Measurements from ENCODE around the gene MGMT.

The MGMT gene

GRCh38 chr10:129717816-129718547 is 250.9 kb downstream of the MGMT start:
- DNase-seq = no peak

GRCh38 chr10:129718548-129719414 is 251.7 kb downstream of the MGMT start:
- DNase-seq = no peak

DNA sequence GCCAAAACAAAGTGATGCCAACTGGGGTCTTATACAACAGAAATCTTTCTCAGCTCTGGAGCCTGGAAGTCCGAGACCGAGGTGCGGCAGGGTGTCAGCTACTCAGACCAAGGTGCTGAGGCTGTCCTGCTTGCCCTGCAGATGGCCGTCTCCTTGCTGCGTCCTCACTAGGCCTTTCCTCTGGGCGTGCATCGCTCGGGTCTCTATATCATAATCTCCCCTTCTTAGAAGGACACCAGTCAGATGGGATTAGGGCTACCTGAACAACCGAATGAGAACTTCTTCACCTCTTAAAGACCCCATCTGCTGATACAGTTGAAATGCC is 252.3 kb downstream of the MGMT start:
- no peak for DNase-seq

DNA sequence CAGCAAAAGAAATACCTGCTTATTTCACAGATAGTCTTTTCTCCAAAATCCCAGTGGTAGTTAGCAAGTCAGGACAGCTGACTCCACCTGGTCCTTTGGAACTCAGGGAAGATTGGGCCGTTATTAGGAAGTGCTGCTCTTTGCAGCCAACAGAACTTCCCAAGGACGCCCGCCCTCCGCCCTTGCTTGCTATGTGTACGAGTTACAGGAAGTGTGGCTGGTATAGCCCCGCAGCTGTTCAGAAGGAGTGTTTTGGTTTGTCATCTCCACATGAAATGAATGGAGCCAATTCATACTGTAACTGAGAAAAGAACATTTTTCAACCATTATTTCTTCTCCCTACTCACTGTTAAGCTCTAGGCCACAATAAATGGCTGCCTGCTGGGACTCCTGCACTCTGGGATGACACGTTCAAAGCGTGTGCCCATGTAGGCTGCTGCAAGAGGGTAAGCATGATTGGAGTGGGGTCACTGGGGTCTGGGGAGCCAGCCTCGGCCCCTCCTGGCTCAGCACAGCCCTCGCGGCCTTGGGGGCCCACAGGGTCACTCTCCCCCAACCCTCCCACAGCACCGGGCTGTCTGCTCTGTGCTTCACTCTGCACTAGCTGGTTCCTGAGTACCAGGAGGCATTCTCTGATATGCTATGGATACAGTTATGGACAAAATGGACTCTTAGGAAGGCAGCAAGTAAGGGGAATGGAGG is 253.0 kb downstream of the MGMT start:
- no peak for DNase-seq

DNA sequence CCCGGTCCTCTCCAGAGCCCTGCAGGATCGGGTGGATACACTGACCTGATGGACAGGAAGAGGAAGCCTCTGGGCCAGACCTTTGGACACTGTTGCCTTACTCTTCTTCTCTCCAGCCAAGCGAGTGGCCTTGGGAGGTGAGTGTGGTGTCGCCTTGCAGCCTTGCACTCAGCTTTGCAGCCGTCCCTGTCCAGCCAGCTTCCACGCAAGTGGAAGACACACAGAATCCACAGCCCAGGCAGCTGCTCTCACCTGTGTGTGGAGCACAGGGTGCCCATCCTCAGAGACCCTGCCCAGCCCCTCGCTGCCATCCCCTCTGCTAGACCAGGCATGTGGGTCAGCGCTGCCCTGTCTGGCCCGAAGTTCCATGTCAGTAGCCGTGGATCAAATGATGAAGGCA is 258.0 kb downstream of the MGMT start:
- no peak for DNase-seq

DNA sequence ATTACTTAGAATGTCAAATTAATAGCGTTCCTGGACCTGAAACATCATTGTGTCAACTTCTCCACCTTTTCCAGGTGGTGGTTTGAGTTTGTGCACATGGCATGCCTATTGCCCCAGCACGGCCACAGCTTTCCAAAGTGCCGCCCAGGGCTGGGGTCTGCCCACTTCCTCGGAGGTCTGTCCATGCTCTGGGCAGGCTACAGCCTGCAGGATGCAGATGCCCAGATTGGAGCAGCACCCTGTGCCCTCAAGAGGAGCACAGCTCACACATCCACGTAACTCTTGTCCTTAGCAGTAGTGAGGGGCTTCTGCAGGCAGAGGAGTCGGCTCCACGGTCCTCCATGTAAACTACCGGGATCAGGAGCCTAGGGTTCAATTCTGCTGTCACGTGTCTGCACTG is 258.4 kb downstream of the MGMT start:
- DNase-seq = no peak

DNA sequence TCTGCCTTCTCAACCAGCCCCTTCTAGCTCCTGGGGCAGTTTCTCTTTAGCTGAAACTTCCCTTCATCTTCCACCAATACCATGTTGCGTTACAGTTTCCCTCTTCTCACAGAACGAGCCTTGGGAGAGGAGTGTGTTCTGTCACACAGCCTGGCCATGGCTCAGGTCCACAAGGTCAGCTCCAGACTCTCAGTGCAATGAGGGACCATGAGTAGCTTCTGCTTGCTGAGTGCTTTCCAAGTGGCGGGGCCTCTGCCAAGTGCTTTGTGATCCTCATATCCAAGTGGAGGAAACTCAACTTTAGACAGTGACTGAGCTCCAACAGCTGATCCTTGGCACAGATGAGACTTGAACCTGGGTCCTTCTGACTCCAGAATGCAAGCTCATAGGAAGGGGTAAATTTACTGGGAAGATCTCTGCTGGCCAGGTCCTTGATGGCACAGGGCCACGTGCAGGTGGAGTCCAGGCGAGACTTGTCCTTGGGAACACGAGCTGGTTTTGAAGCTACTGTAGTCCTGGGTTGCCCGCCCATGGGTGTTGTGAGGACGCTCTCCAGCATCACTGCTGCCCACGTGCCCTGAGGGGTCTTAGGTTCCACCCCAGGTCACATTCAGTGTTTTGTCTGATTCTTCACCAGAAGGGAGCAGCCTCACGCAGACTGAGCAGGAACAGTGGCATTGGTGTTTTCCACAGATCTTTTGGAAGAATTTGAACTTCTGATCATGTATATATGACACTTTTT is 259.0 kb downstream of the MGMT start:
- no peak for DNase-seq

- no peak for DNase-seq
Measured at GRCh38 chr10:129727071-129727470, 260.0 kb downstream of the MGMT start.

- DNase-seq = no peak
Measured at GRCh38 chr10:129727495-129727894, 260.5 kb downstream of the MGMT start.

DNA sequence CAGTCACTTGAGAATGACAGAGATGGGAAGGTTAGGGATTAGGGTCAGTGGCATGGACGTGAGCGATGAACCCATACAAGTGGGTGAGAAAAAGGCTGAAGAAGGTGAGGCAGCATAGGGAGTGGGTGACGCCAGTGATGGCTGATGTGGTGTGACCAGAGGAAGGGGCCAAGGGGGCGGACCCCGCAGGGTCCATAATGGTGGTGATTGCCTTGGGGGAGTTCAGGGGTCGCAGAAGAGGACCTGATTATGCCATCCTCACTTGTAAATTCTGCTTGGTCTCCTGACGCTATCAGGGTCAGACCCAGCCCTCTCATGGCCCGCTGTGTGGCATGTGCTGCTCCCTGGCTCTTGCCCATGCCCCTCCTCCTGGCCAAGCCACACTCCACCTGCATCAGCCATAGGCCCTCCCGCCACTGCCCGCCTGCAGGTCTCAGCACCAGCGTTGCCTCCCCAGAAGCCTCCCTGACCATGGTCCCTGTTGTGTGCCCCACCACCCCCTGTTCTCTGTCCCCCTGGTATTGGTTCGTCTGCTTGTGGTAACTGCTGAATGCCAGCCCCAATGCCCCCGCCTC is 261.3 kb downstream of the MGMT start:
- no peak for DNase-seq

DNA sequence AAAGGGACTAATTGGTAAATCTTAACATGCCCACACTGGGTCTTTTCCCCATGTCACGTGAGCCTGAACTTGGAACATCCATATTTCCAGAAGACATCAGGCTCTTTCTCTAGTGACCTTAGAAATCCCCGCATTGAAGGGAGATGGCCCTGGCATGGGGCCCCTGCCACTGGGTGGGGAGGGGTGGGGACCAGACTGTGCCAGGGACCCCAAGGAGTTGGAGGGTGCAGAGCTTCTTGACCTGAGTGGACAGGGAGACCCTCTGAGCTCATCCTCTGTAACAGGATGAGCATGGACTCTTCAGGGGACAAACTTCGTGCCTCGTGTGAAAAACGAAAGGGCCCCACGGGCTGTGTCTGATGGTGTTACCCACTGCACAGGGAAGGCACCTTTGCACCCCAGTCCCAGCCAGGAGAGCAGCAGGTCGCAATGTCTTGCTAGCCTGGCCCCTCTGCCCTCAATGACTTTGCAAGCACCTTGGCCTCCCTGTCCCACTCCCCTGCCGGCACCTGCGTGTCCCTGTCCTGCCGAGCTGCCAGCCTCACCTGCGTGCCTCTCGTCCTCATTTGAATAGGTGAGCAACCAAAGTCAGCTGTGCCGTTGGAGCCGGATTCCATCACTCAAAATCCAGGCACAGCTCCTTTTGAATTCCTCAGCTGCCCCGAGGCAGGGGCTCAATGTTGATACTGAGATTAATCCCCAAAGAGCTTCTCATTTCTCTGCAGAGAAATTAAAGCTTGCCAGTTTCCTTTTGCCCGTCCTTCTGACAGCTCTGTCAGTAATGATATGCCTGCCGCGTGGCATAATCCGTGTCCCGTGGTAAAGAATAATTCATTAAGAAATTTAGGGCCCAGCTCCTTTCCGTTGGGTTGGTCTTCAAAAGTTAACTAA is 262.1 kb downstream of the MGMT start:
- DNase-seq = no peak

DNA sequence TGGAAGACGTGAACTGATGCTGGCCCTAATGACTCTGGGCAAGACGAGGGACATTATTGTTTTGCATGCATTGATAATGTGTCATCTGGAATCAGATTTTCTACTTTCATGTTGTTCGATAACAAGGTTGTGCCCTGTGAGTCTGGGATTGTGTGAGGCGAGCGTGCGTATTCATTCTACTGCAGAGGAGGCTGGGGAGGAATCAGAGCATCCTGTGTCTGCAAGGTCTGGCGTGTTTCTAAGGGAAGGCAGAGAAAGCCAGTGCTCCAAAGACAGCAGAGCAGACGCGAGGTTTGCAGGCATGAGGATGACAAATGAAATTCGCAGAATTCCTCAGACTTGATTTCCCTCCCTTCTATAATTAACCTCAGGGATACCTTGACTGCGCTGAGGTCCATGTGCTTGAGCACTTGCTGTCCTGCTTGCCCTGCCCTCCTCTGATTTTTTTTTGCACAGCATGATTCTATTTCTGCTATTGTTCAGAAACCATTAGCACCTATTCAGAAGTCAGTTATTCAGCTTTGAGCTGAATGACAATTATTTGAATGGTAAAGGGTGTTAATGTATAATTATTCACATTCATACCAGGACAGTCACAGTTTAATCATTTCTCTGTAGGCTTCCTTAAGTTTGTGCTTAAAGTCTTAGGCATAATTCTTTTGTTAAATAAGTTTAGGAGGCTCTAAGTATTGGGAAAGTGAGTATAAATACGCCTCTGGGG is 263.4 kb downstream of the MGMT start:
- no peak for DNase-seq

DNA sequence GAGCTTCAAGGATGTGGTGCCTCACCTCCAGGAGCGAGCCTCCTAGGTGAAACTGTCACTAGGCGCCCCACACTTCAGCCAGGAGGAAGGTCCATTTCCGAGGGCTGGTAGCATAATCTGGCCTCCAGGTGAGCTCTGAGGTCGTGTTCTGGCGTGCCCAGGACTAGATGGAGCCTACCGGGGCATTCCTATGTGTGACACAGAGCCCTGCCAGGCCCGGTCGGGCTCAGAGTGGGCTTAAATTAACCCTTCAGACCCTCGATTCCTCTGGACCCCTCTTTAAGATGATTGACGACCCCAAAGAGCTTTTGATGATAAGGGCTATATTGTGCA is 263.9 kb downstream of the MGMT start:
- DNase-seq = no peak

DNA sequence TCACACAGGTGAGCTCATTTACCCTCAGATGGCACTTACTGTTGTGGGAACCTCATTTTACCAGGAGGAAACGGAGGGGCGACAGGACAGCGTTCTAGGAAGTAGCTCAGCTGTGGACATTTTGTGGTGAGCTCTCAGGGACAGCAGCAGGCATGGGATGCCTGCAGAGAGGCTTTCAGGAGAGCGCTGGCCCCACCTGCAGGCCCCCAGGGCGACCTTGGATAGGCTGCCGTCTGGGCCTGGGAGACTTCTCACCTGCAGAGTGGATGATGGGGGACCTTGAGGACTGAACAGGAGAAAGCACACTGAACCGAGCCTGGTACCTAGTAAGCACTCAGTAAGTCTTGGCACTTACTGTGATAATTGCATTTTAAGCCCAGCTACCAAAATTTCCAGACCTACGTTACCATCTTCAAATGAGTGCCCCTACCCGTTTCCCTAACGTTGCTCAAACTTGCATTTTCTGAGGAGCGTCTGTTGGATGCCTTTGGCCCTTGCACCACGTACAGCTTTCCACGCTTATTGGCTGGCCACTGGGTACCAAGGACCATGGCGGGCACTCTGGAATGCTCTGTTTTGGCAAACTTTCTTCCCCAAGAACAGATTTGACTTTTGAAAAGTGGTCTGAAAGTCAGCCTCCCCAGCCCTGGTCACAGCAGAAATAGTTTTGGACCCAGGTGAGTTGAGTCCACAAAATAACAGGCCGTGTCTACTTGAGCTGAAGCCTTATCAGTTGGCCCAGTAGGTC is 273.7 kb downstream of the MGMT start:
- no peak for DNase-seq

GRCh38 chr10:129741280-129741977 is 274.4 kb downstream of the MGMT start:
- no peak for DNase-seq

- DNase-seq = no peak
Measured at GRCh38 chr10:129741978-129742741, 275.1 kb downstream of the MGMT start.

DNA sequence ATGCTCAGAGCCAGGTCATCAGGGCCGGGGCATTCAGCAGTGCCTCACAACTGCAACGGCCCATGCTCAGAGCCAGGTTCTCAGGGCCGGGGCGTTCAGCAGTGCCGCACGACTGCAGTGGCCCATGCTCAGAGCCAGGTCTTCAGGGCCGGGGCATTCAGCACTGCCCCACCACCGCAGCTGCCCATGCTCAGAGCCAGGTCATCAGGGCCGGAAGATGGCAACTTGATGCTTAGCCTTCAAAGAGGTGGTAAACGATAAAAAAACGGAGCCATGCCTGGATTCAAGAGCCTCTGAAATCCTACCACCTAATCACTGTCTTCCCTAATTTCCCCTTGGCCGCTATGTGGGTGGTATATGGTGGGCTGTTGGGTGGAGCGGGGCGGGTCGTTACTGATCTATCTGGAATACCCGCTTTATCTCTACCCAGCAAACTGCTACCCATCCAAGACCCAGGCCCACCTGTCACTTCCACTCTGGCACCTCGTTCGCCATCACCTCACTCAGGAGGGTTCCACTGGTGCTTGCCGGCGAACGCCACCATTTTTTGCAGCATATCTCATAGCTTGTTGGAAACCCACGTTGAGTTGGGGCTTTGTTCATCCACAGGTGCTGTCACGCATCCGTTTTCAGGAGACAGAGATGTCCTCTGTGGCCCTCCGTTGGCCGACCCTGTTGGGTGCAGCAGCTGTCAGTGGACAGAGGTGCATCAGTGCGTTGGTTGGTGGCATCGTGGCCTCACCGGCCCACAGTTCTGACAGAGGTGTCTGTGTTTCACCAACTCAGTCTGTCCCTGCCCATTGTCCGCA is 275.9 kb downstream of the MGMT start:
- no peak for DNase-seq

GRCh38 chr10:129743738-129744133 is 276.7 kb downstream of the MGMT start:
- DNase-seq = no peak

All from GOT3 (cell line).